HG02610 (cell line): ENCODE data around the gene BMPR1B.
"Not testable (repeated sequence)": the region's sequence is repeated elsewhere in the genome, so short reads cannot be mapped to it uniquely, and the experiment has no call there.

Experiments
- ATAC-seq: cut with Tn5 transposase; IDR thresholded peaks from one replicate; pipeline ENCODE4 v1.9.1; 2021; ENCODE audit warnings: mild to moderate bottlenecking, moderate library complexity; ENCODE audit not compliant: unreplicated experiment

BMPR1B gene

DNA sequence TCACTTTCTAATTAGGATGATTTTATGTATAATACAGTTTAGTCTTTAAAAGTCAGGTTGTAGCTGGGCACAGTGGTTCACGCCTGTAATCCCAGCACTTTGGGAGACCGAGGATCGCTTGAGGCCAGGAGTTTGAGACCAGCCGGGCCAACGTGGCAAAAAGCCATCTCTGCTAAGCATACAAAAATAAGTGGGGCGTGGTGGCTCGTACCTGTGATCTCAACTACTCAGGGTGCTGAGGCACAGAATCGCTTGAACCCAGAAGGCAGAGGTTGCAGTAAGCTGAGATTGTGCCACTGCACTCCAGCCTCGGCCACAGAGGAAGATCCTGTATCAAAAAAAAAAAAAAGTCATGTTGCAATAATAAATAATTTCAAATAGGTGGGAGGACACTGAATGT, 364.2 kb downstream of the BMPR1B start:
- ATAC-seq = no peak

DNA sequence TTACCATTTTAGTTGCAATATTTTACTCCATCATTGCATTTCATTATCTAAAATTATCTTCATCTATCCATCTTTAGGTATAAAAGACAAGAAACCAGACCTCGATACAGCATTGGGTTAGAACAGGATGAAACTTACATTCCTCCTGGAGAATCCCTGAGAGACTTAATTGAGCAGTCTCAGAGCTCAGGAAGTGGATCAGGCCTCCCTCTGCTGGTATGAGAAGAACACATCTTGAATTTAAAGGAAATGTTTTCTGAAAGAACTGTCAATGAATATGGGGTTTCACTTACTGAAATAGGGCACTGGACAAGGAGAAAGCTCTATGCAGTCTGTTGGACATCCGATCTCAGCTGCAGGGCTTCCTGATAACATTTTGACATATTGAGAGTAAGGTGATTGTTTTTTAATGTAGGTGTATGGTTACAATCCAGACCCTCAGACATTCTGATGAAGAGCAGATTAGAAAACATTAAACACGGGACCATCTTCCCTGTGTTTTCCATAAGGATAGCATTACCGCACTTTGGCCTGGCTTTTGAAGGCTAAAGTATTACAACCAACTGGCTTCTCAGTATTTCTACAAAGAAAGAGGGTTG, 367.2 kb downstream of the BMPR1B start:
- no peak for ATAC-seq

DNA sequence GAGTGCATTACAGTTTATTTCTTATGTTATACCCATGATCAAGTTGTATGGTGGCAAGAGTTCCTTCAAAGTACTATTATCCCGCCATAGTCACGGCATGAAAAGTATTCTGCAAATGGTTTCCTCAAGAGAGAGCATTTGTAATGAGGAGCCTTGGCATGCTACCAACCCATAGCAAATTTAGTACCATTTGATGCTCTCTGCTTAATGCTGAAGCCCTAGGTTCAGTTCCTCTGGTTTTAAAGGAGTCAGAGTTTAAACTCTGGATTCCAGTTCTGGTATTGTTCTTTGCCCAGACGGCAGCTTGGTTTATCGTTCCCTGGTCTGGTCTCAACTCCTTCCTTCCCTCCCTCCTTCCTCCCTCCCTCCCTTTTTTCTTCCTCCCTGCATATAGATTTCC, 371.3 kb downstream of the BMPR1B start:
- ATAC-seq = no peak

GRCh38 chr4:95129821-95130311, 372.1 kb downstream of the BMPR1B start:
- ATAC-seq = peak; percentile 70

DNA sequence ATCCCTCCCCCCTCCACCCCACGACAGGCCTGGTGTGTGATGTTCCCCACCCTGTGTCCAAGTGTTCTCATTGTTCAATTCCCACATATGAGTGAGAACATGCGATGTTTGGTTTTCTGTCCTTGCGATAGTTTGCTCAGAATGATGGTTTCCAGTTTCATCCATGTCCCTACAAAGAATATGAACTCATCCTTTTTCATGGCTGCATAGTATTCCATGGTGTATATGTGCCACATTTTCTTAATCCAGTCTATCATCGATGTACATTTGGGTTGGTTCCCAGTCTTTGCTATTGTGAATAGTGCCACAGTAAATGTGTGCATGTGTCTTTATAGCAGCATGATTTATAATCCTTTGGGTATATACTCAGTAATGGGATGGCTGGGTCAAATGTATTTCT, 376.3 kb downstream of the BMPR1B start:
- not testable (repeated sequence) for ATAC-seq

- ATAC-seq = not testable (repeated sequence)
Observed at GRCh38 chr4:95139424-95139823, 381.7 kb downstream of the BMPR1B start.

DNA sequence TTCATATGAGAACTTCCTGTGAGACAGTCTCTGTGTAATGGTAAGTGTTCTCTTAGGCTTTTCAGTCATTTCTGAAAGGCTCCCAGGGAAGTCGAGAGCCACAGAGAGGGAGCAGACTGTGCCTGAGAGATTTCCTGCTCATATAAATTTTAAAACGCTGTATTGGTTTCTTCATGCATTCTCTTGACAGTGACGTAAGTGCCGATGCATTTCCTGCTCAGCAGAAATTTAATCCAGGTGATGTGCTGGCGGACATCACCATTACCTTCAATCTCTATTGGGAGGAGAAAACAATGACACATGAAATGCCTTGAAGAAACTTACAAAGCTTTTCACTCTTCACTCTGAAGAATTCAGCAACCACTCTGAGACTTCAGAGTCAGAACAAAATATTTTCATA, 383.6 kb downstream of the BMPR1B start:
- ATAC-seq = no peak

- no peak for ATAC-seq
Observed at GRCh38 chr4:95142932-95143331, 385.2 kb downstream of the BMPR1B start.

DNA sequence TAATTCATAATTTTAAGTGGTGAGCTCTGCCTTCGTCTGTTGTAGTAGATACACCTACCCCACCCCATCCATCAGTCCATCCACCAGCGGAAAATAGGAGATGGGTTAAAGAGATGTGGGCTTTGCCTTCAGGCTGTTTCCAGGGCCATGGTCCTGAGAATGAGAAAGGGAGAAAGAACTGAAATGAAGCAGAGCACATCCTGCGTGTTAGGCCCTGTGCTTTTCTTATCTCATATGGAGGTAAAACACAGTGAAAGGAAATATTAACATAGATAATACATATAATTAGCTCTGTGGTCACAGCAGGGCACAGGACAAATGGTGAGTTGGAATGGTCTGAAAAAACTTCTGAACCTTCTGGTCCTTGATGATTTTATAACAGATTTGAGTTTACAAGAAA, 393.5 kb downstream of the BMPR1B start:
- ATAC-seq = no peak

GRCh38 chr4:95153182-95153581, 395.4 kb downstream of the BMPR1B start:
- no peak for ATAC-seq

DNA sequence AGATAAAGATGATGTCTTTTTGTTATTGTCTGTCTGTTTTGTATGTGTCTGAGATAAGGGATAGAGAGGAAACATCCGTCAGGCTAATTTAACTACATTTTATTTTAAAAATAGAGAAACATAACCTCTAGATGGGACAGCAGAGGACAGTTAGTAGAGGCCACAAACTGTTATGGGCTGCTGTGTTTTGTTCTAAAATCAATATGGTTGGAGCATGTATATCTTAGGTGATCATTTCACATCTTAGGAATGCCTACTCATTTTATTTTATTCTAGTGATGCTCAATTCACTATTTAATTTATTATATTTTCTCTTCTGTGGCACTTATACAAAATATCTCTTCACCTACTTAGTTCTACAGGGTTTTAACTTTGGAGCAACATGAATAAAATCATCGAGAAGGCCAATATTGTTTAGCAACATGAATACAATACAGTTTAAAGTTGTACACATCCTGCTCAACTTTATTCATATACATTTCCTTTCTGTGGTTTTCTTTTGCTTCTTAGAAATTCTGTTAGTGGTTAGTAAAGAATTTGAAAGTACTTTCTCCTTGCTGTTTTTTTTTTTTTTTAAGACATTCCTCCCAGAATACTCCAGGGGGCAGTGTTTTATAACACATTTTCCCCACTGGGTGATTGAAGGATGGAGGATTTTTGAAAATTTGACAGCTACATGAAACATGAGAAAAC, 398.1 kb downstream of the BMPR1B start:
- peak; percentile 64 for ATAC-seq

- ATAC-seq = no peak
Observed at GRCh38 chr4:95156452-95156765, 398.7 kb downstream of the BMPR1B start.

- no peak for ATAC-seq
Observed at GRCh38 chr4:95157596-95157995, 399.8 kb downstream of the BMPR1B start.

- ATAC-seq = no peak
Observed at GRCh38 chr4:95158045-95158444, 400.3 kb downstream of the BMPR1B start.

- ATAC-seq = no peak
Observed at GRCh38 chr4:95158626-95159025, 400.9 kb downstream of the BMPR1B start.

GRCh38 chr4:95159384-95159783, 401.6 kb downstream of the BMPR1B start:
- ATAC-seq = no peak

- ATAC-seq = no peak
Observed at GRCh38 chr4:95161781-95162469, 404.2 kb downstream of the BMPR1B start.

DNA sequence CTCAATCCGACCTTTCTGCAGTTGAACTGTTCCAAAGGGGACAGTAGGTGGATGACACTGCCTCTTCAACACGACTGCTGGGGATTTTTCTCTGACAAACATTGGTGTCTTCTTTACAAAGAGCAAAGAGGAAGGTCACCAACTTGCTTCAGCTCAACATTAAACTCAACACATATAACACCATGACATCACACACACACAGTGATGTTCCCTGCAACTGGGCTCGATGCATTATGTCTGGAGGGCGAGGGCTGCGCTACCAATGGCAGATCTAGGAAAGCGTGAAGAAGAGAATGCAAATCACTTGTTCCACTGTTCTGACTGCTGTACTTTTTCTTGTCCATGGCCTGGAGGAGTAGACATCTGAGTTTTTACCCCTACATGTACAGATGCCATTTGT, 405.1 kb downstream of the BMPR1B start:
- no peak for ATAC-seq

DNA sequence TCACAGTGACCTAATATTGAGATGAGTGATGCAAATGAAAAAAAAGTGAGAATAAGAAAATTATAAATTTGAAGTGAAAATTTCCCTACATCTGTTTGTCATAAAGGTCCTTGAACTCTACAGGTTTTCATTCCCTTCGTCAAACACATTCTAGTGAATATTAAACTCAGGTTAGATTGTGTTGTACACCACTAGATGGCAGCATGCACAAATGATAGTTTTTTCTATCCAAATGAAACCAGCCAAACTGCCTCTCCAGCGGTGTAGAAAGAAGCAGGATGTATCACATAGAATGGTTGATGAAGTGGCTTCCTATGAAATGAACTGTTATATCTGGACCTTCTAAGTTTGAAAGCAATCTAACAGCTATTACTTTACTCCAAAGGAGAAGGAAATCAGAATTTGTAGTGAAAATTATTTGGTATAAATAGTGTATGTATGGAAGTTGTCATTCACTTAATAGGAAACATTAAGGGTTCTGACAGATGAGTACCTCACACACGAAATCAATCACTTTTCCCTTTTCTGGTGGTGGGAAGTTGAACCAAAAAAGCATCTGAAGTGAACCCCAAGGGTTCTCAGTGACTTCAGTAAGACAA, 408.3 kb downstream of the BMPR1B start:
- peak; percentile 78 for ATAC-seq

DNA sequence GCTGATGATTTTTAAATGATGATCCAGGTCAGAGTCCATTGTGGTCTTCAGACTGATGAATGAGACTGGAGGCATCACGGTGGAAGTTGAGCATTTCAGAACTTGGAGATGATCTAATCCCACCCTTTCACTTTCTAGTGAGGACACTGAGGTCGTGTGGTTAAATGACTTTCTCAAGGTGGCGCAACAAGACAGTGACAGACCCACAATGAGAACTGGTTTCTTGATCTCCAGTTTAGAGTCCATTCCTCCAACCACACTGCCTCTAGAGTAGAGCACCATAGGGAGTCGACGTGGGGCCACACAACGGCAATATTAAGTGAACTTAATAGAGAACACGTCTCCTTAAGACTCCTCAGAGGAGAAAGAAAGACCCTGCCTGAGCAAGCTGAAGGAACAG, 410.1 kb downstream of the BMPR1B start:
- no peak for ATAC-seq

DNA sequence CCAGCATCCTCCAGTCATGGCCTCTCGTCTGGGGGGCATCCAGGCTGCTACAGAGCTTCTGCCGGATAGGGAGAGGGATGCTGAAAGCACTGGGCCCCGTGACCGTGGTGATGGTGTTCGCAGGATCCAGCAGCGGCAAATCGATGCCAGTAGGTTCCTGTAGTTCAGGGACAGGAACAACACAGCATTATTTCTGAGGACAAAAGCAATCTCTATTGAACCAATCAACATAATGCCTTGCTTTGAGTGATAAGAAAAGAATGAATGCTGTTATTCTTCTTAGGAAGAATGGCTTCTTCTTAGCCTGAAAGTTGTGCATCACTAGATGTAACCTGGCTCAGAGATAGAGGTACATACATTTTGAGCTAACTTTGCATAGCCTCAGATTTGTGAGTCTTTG, 412.4 kb downstream of the BMPR1B start:
- ATAC-seq = no peak

GRCh38 chr4:95171377-95171776, 413.6 kb downstream of the BMPR1B start:
- not testable (repeated sequence) for ATAC-seq
